Measurements from ENCODE around the gene SNAP91. TPM values are rescaled to one million over a fixed set of nuclear protein-coding genes. Genes with fewer than 3 reads are reported as not detected.

SNAP91 gene
- total RNA-seq, 2 donors from 2014 or later = 0.58 to 1.6 TPM

DNA sequence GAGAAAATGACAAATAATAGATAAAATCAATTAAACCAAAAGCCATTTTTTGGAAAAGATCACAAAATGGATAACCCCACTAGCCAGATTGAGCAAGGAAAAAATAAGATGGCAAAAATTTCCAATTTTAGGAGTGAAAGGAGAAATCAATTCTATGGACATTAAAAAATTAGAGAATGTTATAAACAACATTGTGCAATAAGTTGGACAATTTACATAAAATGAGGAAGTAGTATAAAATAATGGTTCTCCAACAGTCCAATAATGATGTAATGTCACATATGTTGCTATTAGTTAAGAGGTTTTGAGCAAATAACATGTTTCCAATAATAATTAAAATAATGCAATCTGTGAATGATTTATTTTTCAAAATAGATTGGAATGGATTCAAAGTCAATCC lies 3.1 kb upstream of the SNAP91 start:
- Mint-ChIP-seq H3K27ac (no peak overlapping the region), H3K9me3 (peaks cover 1% of the 10 kb centered on the region)
- TF ChIP-seq, protein P1, sequence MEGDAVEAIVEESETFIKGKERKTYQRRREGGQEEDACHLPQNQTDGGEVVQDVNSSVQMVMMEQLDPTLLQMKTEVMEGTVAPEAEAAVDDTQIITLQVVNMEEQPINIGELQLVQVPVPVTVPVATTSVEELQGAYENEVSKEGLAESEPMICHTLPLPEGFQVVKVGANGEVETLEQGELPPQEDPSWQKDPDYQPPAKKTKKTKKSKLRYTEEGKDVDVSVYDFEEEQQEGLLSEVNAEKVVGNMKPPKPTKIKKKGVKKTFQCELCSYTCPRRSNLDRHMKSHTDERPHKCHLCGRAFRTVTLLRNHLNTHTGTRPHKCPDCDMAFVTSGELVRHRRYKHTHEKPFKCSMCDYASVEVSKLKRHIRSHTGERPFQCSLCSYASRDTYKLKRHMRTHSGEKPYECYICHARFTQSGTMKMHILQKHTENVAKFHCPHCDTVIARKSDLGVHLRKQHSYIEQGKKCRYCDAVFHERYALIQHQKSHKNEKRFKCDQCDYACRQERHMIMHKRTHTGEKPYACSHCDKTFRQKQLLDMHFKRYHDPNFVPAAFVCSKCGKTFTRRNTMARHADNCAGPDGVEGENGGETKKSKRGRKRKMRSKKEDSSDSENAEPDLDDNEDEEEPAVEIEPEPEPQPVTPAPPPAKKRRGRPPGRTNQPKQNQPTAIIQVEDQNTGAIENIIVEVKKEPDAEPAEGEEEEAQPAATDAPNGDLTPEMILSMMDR (conservative IDR thresholded peaks at IDR 0.05) = no peak

DNA sequence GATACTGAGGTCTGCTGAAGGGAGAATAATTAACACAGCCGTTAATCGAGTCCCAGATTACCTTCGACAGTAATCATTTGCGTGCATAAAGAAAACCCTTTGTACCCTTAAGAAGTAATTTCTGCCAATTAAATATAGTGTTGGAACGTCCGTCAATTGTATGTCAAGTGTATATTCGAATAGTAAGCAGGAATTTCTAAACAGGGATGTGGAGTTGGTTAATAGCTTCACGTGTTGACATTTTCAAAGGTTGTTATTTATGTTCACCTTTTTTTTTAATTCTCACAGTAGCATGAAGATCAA lies 798 bp upstream of the SNAP91 start:
- DNase-seq = no peak
- peak overlapping the region; percentile 77 for H3K4me3 ChIP-seq (ENCODE audit: low read length)

More for the DNA sequence above, 3.1 kb upstream of the SNAP91 start:
- peaks cover 50% of the 10 kb centered on the region for H3K27me3 Mint-ChIP-seq (ENCODE audit: insufficient read depth)
- Histone ChIP-seq H3K4me3 (ENCODE audit: low read length) (no peak overlapping the region), H3K36me3 (ENCODE audit: control insufficient read depth, insufficient read depth, low read length) (no peaks in the 10 kb centered on the region), H3K27me3 (ENCODE audit: control insufficient read depth, insufficient read depth, low read length, poor library complexity, severe bottlenecking) (peaks cover 46% of the 10 kb centered on the region), H3K27ac (ENCODE audit: low read depth, low read length) (no peak overlapping the region), H3K9ac (ENCODE audit: extremely low read depth, low read length, poor library complexity, severe bottlenecking) (no peak overlapping the region), H3K4me1 (ENCODE audit: control insufficient read depth, insufficient read depth, low read length) (no peaks in the 10 kb centered on the region), H3K9me3 (ENCODE audit: control insufficient read depth, low read length) (no peaks in the 10 kb centered on the region)
- H3K4me1 Mint-ChIP-seq = peaks cover 2% of the 10 kb centered on the region
- H3K36me3 Mint-ChIP-seq (ENCODE audit: low read depth) = no peaks in the 10 kb centered on the region
- DNase-seq = no peak
- no peak overlapping the region for H3K4me3 Mint-ChIP-seq

DNA sequence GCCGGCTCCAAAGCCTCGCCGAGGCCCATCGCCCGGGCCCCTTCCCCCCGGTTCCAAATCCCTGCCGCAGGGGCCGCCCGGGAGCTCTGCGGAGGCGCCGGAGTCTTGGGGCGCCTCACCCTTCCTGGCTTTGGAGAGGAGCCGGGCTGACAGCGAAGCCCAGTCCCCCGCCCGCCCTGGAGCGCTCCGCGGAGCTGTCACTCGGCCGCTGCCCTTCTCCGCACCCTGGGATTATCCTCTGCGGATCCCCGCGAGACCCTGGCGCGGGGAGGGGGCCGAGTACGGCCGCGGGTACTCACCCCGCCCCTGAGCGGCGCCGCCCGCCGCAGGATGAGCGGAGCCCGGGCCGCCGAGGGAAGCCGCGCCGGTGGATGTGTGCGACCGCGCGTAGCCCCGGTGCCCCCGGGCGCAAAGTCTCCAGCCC lies 343 bp downstream of the SNAP91 start:
- TF ChIP-seq, protein P1 (conservative IDR thresholded peaks at IDR 0.05) = no peak
- peaks cover 67% of the 10 kb centered on the region for H3K27me3 Mint-ChIP-seq (ENCODE audit: insufficient read depth)
- peak overlapping the region; percentile 77 for H3K4me3 ChIP-seq (ENCODE audit: low read length)
- H3K4me1 Mint-ChIP-seq = peaks cover 2% of the 10 kb centered on the region
- H3K9ac ChIP-seq (ENCODE audit: extremely low read depth, low read length, poor library complexity, severe bottlenecking) = no peak overlapping the region
- no peaks in the 10 kb centered on the region for H3K36me3 ChIP-seq (ENCODE audit: control insufficient read depth, insufficient read depth, low read length)
- peaks cover 1% of the 10 kb centered on the region for H3K9me3 Mint-ChIP-seq
- 0% methylated on average over 7 to 52 of the region's 52 CpGs for WGBS, 2 experiments (ENCODE audit: insufficient coverage in 1 of 2, insufficient read length in 1 of 2)
- H3K9me3 ChIP-seq (ENCODE audit: control insufficient read depth, low read length) = no peaks in the 10 kb centered on the region
- no peak overlapping the region for H3K27ac Mint-ChIP-seq
- peak overlapping the region; percentile 70 for H3K4me3 Mint-ChIP-seq
- no peak for DNase-seq
- no peaks in the 10 kb centered on the region for H3K4me1 ChIP-seq (ENCODE audit: control insufficient read depth, insufficient read depth, low read length)
- no peak overlapping the region for H3K27ac ChIP-seq (ENCODE audit: low read depth, low read length)
- no peaks in the 10 kb centered on the region for H3K36me3 Mint-ChIP-seq (ENCODE audit: low read depth)
- H3K27me3 ChIP-seq (ENCODE audit: control insufficient read depth, insufficient read depth, low read length, poor library complexity, severe bottlenecking) = peaks cover 66% of the 10 kb centered on the region

More for the DNA sequence above, 798 bp upstream of the SNAP91 start:
- Mint-ChIP-seq H3K36me3 (ENCODE audit: low read depth) (no peaks in the 10 kb centered on the region), H3K27me3 (ENCODE audit: insufficient read depth) (peaks cover 69% of the 10 kb centered on the region), H3K27ac (no peak overlapping the region), H3K4me1 (peaks cover 2% of the 10 kb centered on the region), H3K4me3 (peak overlapping the region; percentile 70), H3K9me3 (peaks cover 1% of the 10 kb centered on the region)
- no peak overlapping the region for H3K27ac ChIP-seq (ENCODE audit: low read depth, low read length)
- whole genome bisulfite sequencing, 2 experiments (ENCODE audit: insufficient coverage in 1 of 2, insufficient read length in 1 of 2) = 52 to 62% methylated on average over 5 to 8 of the region's 8 CpGs
- H3K9ac ChIP-seq (ENCODE audit: extremely low read depth, low read length, poor library complexity, severe bottlenecking) = no peak overlapping the region
- peaks cover 66% of the 10 kb centered on the region for H3K27me3 ChIP-seq (ENCODE audit: control insufficient read depth, insufficient read depth, low read length, poor library complexity, severe bottlenecking)
- no peaks in the 10 kb centered on the region for H3K4me1 ChIP-seq (ENCODE audit: control insufficient read depth, insufficient read depth, low read length)
- no peaks in the 10 kb centered on the region for H3K9me3 ChIP-seq (ENCODE audit: control insufficient read depth, low read length)
- TF ChIP-seq, protein P1 (conservative IDR thresholded peaks at IDR 0.05) = no peak
- H3K36me3 ChIP-seq (ENCODE audit: control insufficient read depth, insufficient read depth, low read length) = no peaks in the 10 kb centered on the region
